ENCODE results near the gene HRCT1.
A peak's percentile ranks its signal among the peaks of the same experiment; 100 is the strongest.

Gene HRCT1

DNA sequence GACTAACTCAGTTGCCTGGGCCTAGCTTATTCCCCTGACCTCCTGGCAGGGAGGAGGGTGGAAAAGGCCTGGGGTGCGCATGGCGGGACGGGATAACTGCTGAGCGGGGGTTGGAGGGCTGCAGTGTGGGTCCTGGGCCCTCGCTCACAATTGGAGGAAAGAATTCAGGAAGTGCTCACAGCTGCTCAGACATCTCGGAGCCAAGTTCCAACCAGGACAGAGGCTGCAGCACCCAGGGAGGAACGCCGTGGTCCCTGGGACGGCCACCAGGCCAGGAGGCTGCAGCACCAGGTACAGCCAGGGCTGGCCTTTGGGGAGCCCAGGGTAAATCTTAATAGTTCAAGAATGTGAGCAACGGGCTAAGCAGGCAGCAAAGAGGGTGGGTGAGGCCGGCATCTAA, 3.3 kb downstream of the HRCT1 start, which contains the start of gene SPAAR:
TSS of gene SPAAR (plus strand) at position 217 of the 400 bp plus-strand sequence. CDS start 974 bp downstream, outside the sequence.
- TF ChIP-seq, protein P1, sequence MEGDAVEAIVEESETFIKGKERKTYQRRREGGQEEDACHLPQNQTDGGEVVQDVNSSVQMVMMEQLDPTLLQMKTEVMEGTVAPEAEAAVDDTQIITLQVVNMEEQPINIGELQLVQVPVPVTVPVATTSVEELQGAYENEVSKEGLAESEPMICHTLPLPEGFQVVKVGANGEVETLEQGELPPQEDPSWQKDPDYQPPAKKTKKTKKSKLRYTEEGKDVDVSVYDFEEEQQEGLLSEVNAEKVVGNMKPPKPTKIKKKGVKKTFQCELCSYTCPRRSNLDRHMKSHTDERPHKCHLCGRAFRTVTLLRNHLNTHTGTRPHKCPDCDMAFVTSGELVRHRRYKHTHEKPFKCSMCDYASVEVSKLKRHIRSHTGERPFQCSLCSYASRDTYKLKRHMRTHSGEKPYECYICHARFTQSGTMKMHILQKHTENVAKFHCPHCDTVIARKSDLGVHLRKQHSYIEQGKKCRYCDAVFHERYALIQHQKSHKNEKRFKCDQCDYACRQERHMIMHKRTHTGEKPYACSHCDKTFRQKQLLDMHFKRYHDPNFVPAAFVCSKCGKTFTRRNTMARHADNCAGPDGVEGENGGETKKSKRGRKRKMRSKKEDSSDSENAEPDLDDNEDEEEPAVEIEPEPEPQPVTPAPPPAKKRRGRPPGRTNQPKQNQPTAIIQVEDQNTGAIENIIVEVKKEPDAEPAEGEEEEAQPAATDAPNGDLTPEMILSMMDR (IDR thresholded peaks at IDR 0.05), result no peak

DNA sequence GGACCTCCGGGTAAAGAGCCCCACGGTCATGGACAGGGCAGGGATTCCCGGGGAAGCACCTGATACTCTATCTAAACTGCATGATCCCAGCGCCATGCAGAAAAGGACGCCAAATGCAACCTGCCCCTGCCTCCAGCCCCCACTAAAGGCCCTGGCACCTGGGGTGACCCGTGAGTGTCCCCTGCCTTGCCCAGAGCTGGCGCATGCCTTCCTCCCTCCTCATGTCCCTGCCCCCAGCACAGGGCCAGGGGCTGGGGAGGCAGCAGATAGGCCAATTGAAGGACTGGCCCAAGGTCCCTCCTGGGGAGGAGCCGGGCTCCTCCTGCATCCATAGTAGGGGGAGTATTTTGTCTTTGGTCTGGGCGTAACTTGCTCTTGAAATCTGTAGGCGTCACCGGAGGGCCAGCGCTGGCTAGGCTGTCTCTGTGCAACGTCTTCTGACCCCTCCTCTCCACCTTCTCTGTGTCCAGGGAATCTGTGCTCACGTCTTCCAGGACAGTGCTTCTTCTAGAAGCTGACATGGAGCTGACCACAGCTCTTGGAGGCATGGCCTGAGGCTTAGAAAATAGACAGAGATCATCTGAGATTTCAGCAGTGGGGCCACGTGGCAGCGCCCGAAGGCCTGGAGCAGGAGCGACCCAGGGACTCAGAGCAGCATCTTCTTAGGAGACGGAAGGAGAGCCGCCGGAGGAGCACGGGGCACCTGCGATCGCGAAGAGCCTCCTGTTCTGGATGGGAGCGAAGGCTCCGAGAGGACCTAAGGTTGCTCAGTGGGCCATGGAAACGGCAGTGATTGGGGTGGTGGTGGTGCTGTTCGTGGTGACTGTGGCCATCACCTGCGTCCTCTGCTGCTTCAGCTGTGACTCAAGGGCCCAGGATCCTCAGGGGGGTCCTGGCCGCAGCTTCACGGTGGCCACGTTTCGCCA, 3.9 kb downstream of the HRCT1 start:
- TF ChIP-seq, protein P1 (IDR thresholded peaks at IDR 0.05), result no peak

DNA sequence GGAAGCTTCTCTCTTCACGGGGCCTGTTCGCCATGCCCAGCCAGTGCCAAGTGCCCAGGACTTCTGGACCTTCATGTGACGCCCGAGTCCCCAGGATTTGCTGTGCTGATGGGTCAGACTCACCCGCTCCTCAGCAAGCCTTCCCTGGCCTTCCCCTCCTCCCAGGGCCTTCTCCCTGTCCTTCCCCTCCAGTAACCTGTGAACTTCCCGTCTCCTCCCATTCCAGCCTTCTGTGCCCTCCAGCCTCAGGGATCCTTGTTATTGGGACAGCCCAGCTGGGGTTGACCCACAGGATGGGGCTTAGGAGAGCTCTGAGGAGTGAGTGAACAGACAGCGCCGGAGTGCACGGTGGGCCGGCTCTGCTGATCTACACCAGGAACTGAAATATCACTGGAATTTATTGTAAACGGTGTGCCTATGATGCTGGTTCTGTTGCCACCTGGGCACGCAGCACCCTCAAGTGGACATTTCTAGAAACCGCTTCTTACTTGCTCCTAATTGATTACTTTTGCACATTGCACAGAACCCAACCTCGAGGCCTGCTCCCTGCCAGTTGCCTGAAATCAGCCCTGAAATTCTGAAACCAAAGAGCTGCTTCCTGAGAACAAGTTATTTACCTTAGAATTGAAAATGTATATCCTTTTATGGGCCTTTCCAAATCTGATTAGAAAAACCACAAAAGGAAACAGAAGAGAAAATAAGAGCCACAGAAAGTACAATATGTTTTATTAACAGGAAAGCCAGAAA, 4.8 kb downstream of the HRCT1 start:
- TF ChIP-seq, protein P1 (IDR thresholded peaks at IDR 0.05), result peak; percentile 59

DNA sequence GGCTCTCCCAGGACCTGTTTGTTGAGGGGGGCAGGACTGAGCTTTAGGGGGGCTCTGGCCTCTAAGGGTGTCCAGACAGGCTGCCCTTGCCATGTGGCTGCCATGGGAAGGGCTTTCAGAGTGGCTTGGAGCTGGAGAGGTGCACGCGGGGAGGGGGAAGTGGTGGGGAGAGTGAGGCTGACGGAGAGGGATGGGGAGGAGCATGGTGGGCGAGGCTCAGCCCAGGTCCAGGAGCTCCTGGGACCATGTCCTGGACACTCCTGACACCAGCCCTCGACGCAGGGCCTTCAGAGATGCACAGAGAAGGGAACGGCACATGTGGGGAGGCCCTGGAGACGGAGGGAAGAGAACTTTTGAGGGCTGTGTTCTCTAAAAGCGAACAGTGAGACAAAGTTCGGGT, 5.7 kb downstream of the HRCT1 start:
- TF ChIP-seq, protein P1 (IDR thresholded peaks at IDR 0.05), result no peak

DNA sequence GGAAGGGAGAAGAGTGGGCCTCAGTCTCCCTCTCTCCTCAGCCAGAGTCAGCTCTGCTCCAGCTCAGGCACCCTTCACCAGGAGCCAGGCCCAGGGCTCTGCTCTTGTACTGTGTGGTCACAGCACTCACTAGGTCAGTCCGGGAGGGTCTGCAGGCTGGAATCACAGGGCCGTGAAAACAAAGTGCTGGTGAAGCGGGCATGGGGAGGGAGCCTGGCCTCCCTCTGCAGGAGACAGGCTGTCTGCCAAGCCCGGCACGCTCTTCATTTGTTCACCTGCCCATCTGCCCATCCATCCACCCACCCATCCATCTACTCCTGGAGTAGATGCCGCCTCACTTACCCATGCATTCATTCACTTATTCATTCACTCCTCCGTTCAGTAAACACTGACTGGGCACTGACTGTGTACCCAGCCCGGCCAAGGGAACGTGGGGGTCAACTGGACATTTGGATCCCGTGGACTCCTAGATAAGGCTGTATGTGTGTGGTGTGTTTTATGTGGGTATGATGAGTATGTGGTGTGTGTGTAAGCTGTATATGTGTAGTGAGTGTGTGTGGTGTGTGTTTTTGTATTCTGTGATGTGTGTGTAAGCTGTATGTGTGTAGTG, 6.9 kb downstream of the HRCT1 start:
- TF ChIP-seq, protein P1 (IDR thresholded peaks at IDR 0.05), result no peak

DNA sequence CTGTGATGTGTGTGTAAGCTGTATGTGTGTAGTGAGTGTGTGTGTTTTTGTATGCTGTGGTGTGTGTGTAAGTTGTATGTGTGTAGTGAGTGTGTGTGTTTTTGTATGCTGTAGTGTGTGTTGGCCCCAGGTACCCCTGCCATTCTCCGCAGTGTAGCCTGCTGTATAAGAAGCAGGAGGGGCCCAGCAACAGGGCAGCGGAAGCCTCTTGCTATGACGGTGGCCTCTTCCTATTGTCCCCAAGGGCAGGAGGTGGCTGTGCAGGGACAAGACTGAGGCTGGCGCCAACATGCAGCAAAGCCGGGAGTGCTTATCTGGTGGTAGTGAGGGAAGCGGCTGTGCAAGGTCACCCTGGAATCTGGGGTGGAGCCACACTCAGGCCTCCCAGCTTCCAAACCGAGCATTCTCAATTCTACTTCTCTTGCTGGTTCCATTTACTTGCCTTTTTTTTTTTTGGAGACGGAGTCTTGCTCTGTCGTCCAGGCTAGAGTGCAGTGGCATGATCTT, 8.4 kb downstream of the HRCT1 start:
- TF ChIP-seq, protein P1 (IDR thresholded peaks at IDR 0.05), result no peak

DNA sequence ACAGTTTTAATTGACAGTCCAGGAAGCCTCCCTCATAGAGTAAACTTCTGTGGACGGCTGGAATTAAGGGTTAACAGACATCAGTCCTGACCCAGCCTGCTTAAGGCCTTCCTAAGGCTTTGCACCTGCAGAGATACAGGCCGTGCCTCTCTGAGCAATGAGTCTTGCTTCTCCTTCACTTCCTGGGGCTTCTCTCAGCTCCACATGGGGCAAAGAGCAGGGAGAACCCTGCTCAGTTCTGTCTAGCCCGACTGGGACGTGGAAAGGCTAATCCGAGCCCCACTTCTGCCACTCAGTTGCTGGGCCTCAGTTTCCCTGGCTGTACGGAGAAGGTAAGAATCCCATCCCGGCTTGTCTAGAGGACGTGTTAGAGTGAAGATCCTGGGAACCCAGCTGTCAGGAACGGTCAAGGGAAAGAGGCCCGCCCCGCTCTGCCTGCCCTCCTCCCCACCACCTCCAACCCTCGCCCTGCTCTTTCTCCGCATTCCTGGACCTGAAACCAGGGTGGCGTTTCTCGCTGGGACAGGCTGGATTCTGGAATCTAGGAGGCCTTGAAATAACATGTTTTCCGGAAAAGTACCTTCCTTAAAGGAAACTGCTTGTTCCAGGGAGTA, 9.8 kb downstream of the HRCT1 start:
- TF ChIP-seq, protein P1 (IDR thresholded peaks at IDR 0.05), result no peak

Measured in LNCAP (cell line).